Measurements from ENCODE around the gene LUC7L.
"Not testable (repeated sequence)": the region's sequence is repeated elsewhere in the genome, so short reads cannot be mapped to it uniquely, and the experiment has no call there.

Gene LUC7L

GRCh38 chr16:180101-180675 lies 49.1 kb downstream of the LUC7L start, which contains the start of gene HBQ1:
Gene HBQ1 (plus strand): TSS chr16:180459. CDS start chr16:180487, 28 bp downstream.
- DNase-seq (ENCODE audit: low read depth), result no peak

GRCh38 chr16:179211-180092 lies 49.8 kb downstream of the LUC7L start:
- no peak for DNase-seq (ENCODE audit: low read depth)

GRCh38 chr16:178668-179015 lies 50.6 kb downstream of the LUC7L start:
- no peak for DNase-seq (ENCODE audit: low read depth)

- no peak for DNase-seq (ENCODE audit: low read depth)
Observed at GRCh38 chr16:177981-178667, 51.1 kb downstream of the LUC7L start.

- DNase-seq (ENCODE audit: low read depth), result no peak
Observed at GRCh38 chr16:177394-177822, 51.8 kb downstream of the LUC7L start.

GRCh38 chr16:176477-177382 lies 52.5 kb downstream of the LUC7L start, which contains the start of gene HBA1:
Gene HBA1 (plus strand): TSS chr16:176680. CDS start chr16:176717, 37 bp downstream.
- not testable (repeated sequence) for DNase-seq (ENCODE audit: low read depth)

- DNase-seq (ENCODE audit: low read depth), result not testable (repeated sequence)
Observed at GRCh38 chr16:176006-176405, 53.2 kb downstream of the LUC7L start.

GRCh38 chr16:175011-175949 lies 54.0 kb downstream of the LUC7L start:
- no peak for DNase-seq (ENCODE audit: low read depth)

- not testable (repeated sequence) for DNase-seq (ENCODE audit: low read depth)
Observed at GRCh38 chr16:173928-174769, 55.1 kb downstream of the LUC7L start.

- DNase-seq (ENCODE audit: low read depth), result not testable (repeated sequence)
Observed at GRCh38 chr16:173211-173854, 55.9 kb downstream of the LUC7L start.

GRCh38 chr16:172374-172941 lies 56.8 kb downstream of the LUC7L start, which contains the start of gene HBA2:
Gene HBA2 (plus strand): TSS chr16:172876. CDS start chr16:172913, 37 bp downstream.
- not testable (repeated sequence) for DNase-seq (ENCODE audit: low read depth)

GRCh38 chr16:170788-171187 lies 58.5 kb downstream of the LUC7L start:
- no peak for DNase-seq (ENCODE audit: low read depth)

GRCh38 chr16:170088-170507 lies 59.2 kb downstream of the LUC7L start:
- DNase-seq (ENCODE audit: low read depth), result not testable (repeated sequence)

- DNase-seq (ENCODE audit: low read depth), result no peak
Observed at GRCh38 chr16:169014-169413, 60.2 kb downstream of the LUC7L start.

- no peak for DNase-seq (ENCODE audit: low read depth)
Observed at GRCh38 chr16:168424-168823, 60.8 kb downstream of the LUC7L start.

GRCh38 chr16:167122-167690 lies 62.0 kb downstream of the LUC7L start:
- no peak for DNase-seq (ENCODE audit: low read depth)

GRCh38 chr16:166375-167121 lies 62.7 kb downstream of the LUC7L start:
- no peak for DNase-seq (ENCODE audit: low read depth)

Measured in GM04504 (cell line).